Upper lobe of left lung (tissue), 6 donors: Measurements from ENCODE around the gene ATP2A1. TPM values are rescaled to one million over a fixed set of nuclear protein-coding genes. Genes with fewer than 3 reads are reported as not detected.

ENCODE experiments used
- ATAC-seq, 2 donors: fragments of 200-7000 bp; cut with Tn5 transposase; one replicate each; pipeline ENCODE4 v1.9.1; 2022; ENCODE audit warnings: mild to moderate bottlenecking in 2 of 2, moderate library complexity in 2 of 2; ENCODE audit not compliant: low FRiP score in 2 of 2
- DNase-seq, 2 donors: peaks; one replicate each; pipeline ENCODE4 v3.0.0-alpha.2; 2019 to 2020
- H3K27ac ChIP-seq, 4 donors: fragments of 200-600 bp; sonication (generic); one replicate each; pipeline ENCODE4 v1.5.1; 2016 to 2019
- H3K27me3 ChIP-seq, 4 donors: fragments of 200-600 bp; sonication (generic); one replicate each; pipeline ENCODE4 v1.5.1; 2017 to 2019
- H3K36me3 ChIP-seq, 4 donors: fragments of 200-600 bp; sonication (generic); one replicate each; pipeline ENCODE4 v1.5.1; 2016 to 2019
- H3K4me1 ChIP-seq, 4 donors: fragments of 200-600 bp; sonication (generic); one replicate each; pipeline ENCODE4 v1.5.1; 2018 to 2019
- H3K4me3 ChIP-seq, 4 donors: fragments of 200-600 bp; sonication (generic); one replicate each; pipeline ENCODE4 v1.5.1; 2017 to 2019; ENCODE audit warnings: mild to moderate bottlenecking in 2 of 4, moderate library complexity in 1 of 4
- H3K9me3 ChIP-seq, 4 donors: fragments of 200-600 bp; sonication (generic); one replicate each; pipeline ENCODE4 v1.5.1; 2018 to 2019
- CTCF ChIP-seq, 6 experiments: fragments of 450-650 bp in 4 of 6; fragments of 200-600 bp in 2 of 6; sonication (generic) in 2 of 6; IDR thresholded peaks; one replicate each; pipeline ENCODE4 v1.5.1; 2016 to 2019; ENCODE audit warnings: antibody characterized with exemption in 6 of 6
- EP300 ChIP-seq, 4 donors: sonication (generic); formaldehyde crosslinking; IDR thresholded peaks; one replicate each; pipeline ENCODE4 v1.5.1; 2017; ENCODE audit warnings: antibody characterized with exemption in 4 of 4, control low read depth in 2 of 4
- POLR2A ChIP-seq, 4 donors: fragments of 450-650 bp; IDR thresholded peaks; one replicate each; pipeline ENCODE4 v1.5.1; 2016 to 2017; ENCODE audit warnings: antibody characterized with exemption in 4 of 4, mild to moderate bottlenecking in 2 of 4
- POLR2AphosphoS5 ChIP-seq, 2 donors: sonication (generic); formaldehyde crosslinking; IDR thresholded peaks; one replicate each; pipeline ENCODE4 v1.5.1; 2017; ENCODE audit warnings: antibody characterized with exemption in 2 of 2
- WGBS, 2 donors: methylation state at CpG; one replicate each; pipeline ENCODE4 v1.1.5; 2017 to 2018; 5-methylcytosine and 5-hydroxymethylcytosine counted together
- total RNA-seq, 6 donors: library from RNA; depleted of rRNA in 4 of 6; stranded (reverse); fragments of >200 nt in 4 of 6; gene quantifications; one replicate each; pipeline versions ENCODE4 v1.1.0 to v1.2.1, GENCODE V29; 2016 to 2021
- donor health status: DM: no; HTN: no; CAD: no; lungs with moderate emphysema.
- donor health status: DM: no; HTN: yes; CAD: no; lungs with severe emphysema.

The ATP2A1 gene
- total RNA-seq, 6 donors from 2014 or later = 0.15 to 4.2 (median 0.57) TPM

- Histone ChIP-seq H3K4me1 (no peaks in the 10 kb centered on the region), H3K36me3 (peaks cover 62 to 88% (median 77%) of the 10 kb centered on the region in 4 donors), H3K4me3 (no peak overlapping the region), H3K27ac (no peak overlapping the region), H3K9me3 (no peaks in the 10 kb centered on the region), H3K27me3 (no peaks in the 10 kb centered on the region)
- TF ChIP-seq EP300 (IDR thresholded peaks at IDR 0.05) (no peak), CTCF (IDR thresholded peaks at IDR 0.05) (no peak), POLR2A (IDR thresholded peaks at IDR 0.05) (no peak), POLR2AphosphoS5 (IDR thresholded peaks at IDR 0.05) (no peak)
- no peak for DNase-seq
- WGBS, 2 donors = 94 to 96% methylated on average over 20 to 24 of the region's 25 CpGs
- ATAC-seq = peak in 1 of 2 donors; percentile 5
These were observed 43.1 kb upstream of the ATP2A1 start for GRCh38 chr16:28834873-28835863.

GRCh38 chr16:28835864-28836760 lies 42.2 kb upstream of the ATP2A1 start:
- H3K9me3 ChIP-seq = no peaks in the 10 kb centered on the region
- H3K36me3 ChIP-seq = peaks cover 53 to 84% (median 70%) of the 10 kb centered on the region in 4 donors
- no peaks in the 10 kb centered on the region for H3K4me1 ChIP-seq
- WGBS, 2 donors = 92 to 93% methylated on average over 13 to 21 of the region's 25 CpGs
- TF ChIP-seq POLR2A (IDR thresholded peaks at IDR 0.05) = no peak
- TF ChIP-seq EP300 (IDR thresholded peaks at IDR 0.05) = no peak
- TF ChIP-seq POLR2AphosphoS5 (IDR thresholded peaks at IDR 0.05) = no peak
- TF ChIP-seq CTCF (IDR thresholded peaks at IDR 0.05) = no peak
- ATAC-seq = no peak
- no peak overlapping the region for H3K4me3 ChIP-seq
- no peak overlapping the region for H3K27ac ChIP-seq
- H3K27me3 ChIP-seq = no peaks in the 10 kb centered on the region
- peak in 1 of 2 donors; percentile 70 for DNase-seq

GRCh38 chr16:28836761-28837064 lies 41.6 kb upstream of the ATP2A1 start:
- 88 to 93% methylated on average over 8 of the region's 8 CpGs for WGBS, 2 donors
- no peak overlapping the region for H3K27ac ChIP-seq
- ATAC-seq = no peak
- peaks cover 47 to 84% (median 67%) of the 10 kb centered on the region in 4 donors for H3K36me3 ChIP-seq
- DNase-seq = no peak
- TF ChIP-seq POLR2A (IDR thresholded peaks at IDR 0.05) (no peak), EP300 (IDR thresholded peaks at IDR 0.05) (no peak), CTCF (IDR thresholded peaks at IDR 0.05) (no peak), POLR2AphosphoS5 (IDR thresholded peaks at IDR 0.05) (no peak)
- no peaks in the 10 kb centered on the region for H3K9me3 ChIP-seq
- no peaks in the 10 kb centered on the region for H3K27me3 ChIP-seq
- H3K4me3 ChIP-seq = no peak overlapping the region
- H3K4me1 ChIP-seq = no peaks in the 10 kb centered on the region

- no peak for ATAC-seq
- peaks cover 36 to 84% (median 67%) of the 10 kb centered on the region in 4 donors for H3K36me3 ChIP-seq
These were observed 40.4 kb upstream of the ATP2A1 start for GRCh38 chr16:28837672-28838557.

More at GRCh38 chr16:28837672-28838557, 40.4 kb upstream of the ATP2A1 start:
- no peak overlapping the region for H3K4me3 ChIP-seq
- H3K27ac ChIP-seq = no peak overlapping the region
- H3K9me3 ChIP-seq = no peaks in the 10 kb centered on the region
- WGBS, 2 donors = 92 to 93% methylated on average over 7 of the region's 7 CpGs
- no peaks in the 10 kb centered on the region for H3K4me1 ChIP-seq
- no peaks in the 10 kb centered on the region for H3K27me3 ChIP-seq
- no peak for DNase-seq
- no peak for TF ChIP-seq POLR2AphosphoS5 (IDR thresholded peaks at IDR 0.05)
- no peak for TF ChIP-seq EP300 (IDR thresholded peaks at IDR 0.05)
- no peak for TF ChIP-seq POLR2A (IDR thresholded peaks at IDR 0.05)
- no peak for TF ChIP-seq CTCF (IDR thresholded peaks at IDR 0.05)
